Mesothelial cell of epicardium (in vitro differentiated cells): ENCODE data around the gene CDH23. TPM values are rescaled to one million over a fixed set of nuclear protein-coding genes. Genes with fewer than 3 reads are reported as not detected.

ENCODE experiments used
- DNase-seq, 2 experiments: peaks; one replicate each; pipeline ENCODE4 v3.0.0; 2021; ENCODE audit warnings: low spot score in 2 of 2; ENCODE audit not compliant: unreplicated experiment in 2 of 2
- H3K27ac Mint-ChIP-seq: 2 replicates; pipeline ENCODE4 v1.8.0; 2021; ENCODE audit warnings: mixed read lengths
- H3K27me3 Mint-ChIP-seq: 2 replicates; pipeline ENCODE4 v1.8.0; 2021; ENCODE audit warnings: low read depth, mixed read lengths
- H3K36me3 Mint-ChIP-seq: 2 replicates; pipeline ENCODE4 v1.8.0; 2021; ENCODE audit warnings: mixed read lengths
- H3K4me1 Mint-ChIP-seq: 2 replicates; pipeline ENCODE4 v1.8.0; 2021; ENCODE audit warnings: mixed read lengths
- H3K4me3 Mint-ChIP-seq: 2 replicates; pipeline ENCODE4 v1.8.0; 2021; ENCODE audit warnings: mild to moderate bottlenecking, moderate library complexity, mixed read lengths
- H3K9me3 Mint-ChIP-seq: 2 replicates; pipeline ENCODE4 v1.8.0; 2021; ENCODE audit warnings: mixed read lengths
- CTCF ChIP-seq: fragments of 200-600 bp; sonication (generic); IDR thresholded peaks from one replicate; pipeline ENCODE4 v1.5.0; 2021; ENCODE audit warnings: antibody characterized with exemption; ENCODE audit not compliant: unreplicated experiment
- total RNA-seq: library from RNA; stranded (reverse); gene quantifications from 3 replicates; pipeline ENCODE4 v1.2.1, GENCODE V29; 2021

The CDH23 gene
- total RNA-seq, 1 donor from 2014 or later, result 2.5 TPM

- no peak overlapping the region for H3K27ac Mint-ChIP-seq
Observed at GRCh38 chr10:71789871-71790270, 393.2 kb downstream of the CDH23 start.

GRCh38 chr10:71790749-71791440 lies 394.2 kb downstream of the CDH23 start:
- no peak for DNase-seq
- Mint-ChIP-seq H3K4me3 (no peak overlapping the region), H3K27ac (no peak overlapping the region), H3K36me3 (no peaks in the 10 kb centered on the region), H3K27me3 (peaks cover 16% of the 10 kb centered on the region), H3K9me3 (no peaks in the 10 kb centered on the region), H3K4me1 (no peaks in the 10 kb centered on the region)
- TF ChIP-seq CTCF, result no peak

More at GRCh38 chr10:71789871-71790270, 393.2 kb downstream of the CDH23 start:
- DNase-seq, result no peak
- H3K9me3 Mint-ChIP-seq, result no peaks in the 10 kb centered on the region
- H3K27me3 Mint-ChIP-seq, result peaks cover 14% of the 10 kb centered on the region
- no peak for TF ChIP-seq CTCF
- no peaks in the 10 kb centered on the region for H3K36me3 Mint-ChIP-seq
- no peak overlapping the region for H3K4me3 Mint-ChIP-seq
- H3K4me1 Mint-ChIP-seq, result no peaks in the 10 kb centered on the region

GRCh38 chr10:71795248-71795647 lies 398.5 kb downstream of the CDH23 start:
- H3K4me1 Mint-ChIP-seq, result no peaks in the 10 kb centered on the region
- H3K27me3 Mint-ChIP-seq, result peaks cover 13% of the 10 kb centered on the region
- H3K9me3 Mint-ChIP-seq, result no peaks in the 10 kb centered on the region
- no peak overlapping the region for H3K27ac Mint-ChIP-seq
- no peak overlapping the region for H3K4me3 Mint-ChIP-seq
- H3K36me3 Mint-ChIP-seq, result no peaks in the 10 kb centered on the region
- TF ChIP-seq CTCF, result no peak
- peak in 1 of 2 experiments; percentile 66 for DNase-seq

- Mint-ChIP-seq H3K36me3 (no peaks in the 10 kb centered on the region), H3K27ac (no peak overlapping the region), H3K9me3 (no peaks in the 10 kb centered on the region), H3K27me3 (peaks cover 14% of the 10 kb centered on the region), H3K4me1 (no peaks in the 10 kb centered on the region), H3K4me3 (no peak overlapping the region)
- no peak for TF ChIP-seq CTCF
- no peak for DNase-seq
Observed at GRCh38 chr10:71796749-71797405, 400.2 kb downstream of the CDH23 start.

GRCh38 chr10:71797533-71798307 lies 401.0 kb downstream of the CDH23 start:
- no peaks in the 10 kb centered on the region for H3K36me3 Mint-ChIP-seq
- H3K27ac Mint-ChIP-seq, result no peak overlapping the region
- H3K4me3 Mint-ChIP-seq, result no peak overlapping the region
- no peaks in the 10 kb centered on the region for H3K4me1 Mint-ChIP-seq
- TF ChIP-seq CTCF, result no peak
- DNase-seq, result no peak
- peaks cover 14% of the 10 kb centered on the region for H3K27me3 Mint-ChIP-seq
- H3K9me3 Mint-ChIP-seq, result no peaks in the 10 kb centered on the region
